ENCODE measurements around the gene UBR3.
"Not testable (repeated sequence)": the region's sequence is repeated elsewhere in the genome, so short reads cannot be mapped to it uniquely, and the experiment has no call there.

Gene UBR3

DNA sequence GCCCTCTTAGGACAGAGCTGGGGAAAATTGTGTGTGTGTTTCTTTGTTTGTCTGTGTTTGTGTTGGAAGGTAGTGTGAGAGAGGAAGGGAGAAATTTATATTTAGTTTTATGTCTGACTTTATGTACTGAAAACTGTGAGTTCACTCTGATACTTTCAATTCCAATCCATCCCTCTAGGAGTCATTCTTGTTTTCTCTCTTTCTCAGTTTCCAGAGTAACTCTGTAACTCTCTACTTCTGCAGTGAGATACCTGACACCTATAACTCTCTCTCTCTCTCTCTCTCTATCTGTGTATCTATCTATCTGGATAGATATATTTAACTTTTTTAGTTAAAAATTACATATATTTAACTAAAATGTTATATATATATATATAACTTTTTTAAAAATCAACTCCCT is 128.7 kb downstream of the UBR3 start:
- DNase-seq, result no peak

- DNase-seq, result not testable (repeated sequence)
These were observed 130.0 kb downstream of the UBR3 start for GRCh38 chr2:169957219-169957618.

- no peak for DNase-seq
These were observed 134.7 kb downstream of the UBR3 start for GRCh38 chr2:169961911-169962310.

- no peak for DNase-seq
These were observed 136.5 kb downstream of the UBR3 start for GRCh38 chr2:169963786-169964185.

GRCh38 chr2:169964740-169965139 is 137.5 kb downstream of the UBR3 start:
- DNase-seq, result no peak

- no peak for DNase-seq
These were observed 138.2 kb downstream of the UBR3 start for GRCh38 chr2:169965495-169965894.

- DNase-seq, result no peak
These were observed 139.2 kb downstream of the UBR3 start for GRCh38 chr2:169966454-169966853.

DNA sequence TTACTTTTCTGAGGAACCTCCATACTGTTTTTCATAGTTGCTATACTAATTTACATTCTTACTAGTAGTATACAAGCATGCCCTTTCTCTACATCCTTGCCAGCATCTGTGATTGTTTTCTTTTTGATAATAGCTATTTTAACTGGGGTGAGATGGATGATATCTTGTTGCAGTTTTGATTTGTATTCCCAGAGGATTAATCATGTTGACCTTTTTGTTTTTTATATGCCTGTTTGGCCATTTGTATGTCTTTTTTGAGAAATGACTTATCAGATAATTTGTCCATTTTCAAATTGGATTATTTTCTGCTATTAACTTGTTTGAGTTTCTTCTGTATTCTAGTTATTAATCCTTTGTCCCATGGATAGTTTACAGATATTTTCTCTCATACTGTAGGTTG is 141.5 kb downstream of the UBR3 start:
- DNase-seq, result no peak

DNA sequence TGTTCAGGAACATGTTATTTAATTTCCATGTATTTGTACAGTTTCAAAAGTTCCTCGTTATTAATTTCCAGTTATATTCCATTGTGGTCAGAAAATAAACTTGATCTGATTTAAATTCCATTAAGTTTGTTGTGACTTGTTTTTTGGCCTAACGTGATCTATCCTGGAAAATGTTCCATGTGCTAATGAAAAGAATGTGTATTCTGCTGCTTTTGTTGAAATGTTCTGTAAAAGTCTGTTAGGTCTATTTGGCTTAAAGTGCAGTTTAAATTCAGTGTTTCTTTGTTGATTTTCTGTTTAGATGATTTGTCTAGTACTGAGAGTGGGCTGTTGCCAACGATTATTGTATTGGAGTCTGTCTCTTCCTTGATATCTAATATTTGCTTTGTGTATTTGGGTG is 148.0 kb downstream of the UBR3 start:
- no peak for DNase-seq

DNA sequence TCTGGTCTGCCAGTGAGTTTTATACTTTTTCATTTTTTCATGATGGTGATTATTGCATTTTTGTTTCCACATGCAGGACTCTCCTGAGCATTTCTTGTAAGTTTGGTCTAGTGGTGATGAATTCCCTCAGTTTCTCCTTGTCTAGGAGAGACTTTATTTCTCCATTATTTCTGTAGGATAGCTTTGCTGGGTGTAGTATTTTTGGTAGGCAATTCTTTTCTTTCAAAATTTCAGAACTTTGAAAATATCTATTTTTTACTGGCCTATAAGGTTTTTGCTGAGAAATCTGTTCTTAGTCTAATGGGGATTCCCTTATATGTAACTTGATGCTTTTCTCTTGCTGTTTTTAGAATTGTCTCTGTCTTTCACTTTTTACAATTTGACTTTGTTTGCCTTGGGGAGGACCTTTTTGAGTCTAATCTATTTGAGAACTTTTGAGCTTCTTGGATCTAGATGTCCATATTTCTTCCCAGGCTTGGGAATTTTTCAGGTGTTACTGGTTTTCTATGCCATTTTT is 149.1 kb downstream of the UBR3 start:
- DNase-seq, result no peak

DNA sequence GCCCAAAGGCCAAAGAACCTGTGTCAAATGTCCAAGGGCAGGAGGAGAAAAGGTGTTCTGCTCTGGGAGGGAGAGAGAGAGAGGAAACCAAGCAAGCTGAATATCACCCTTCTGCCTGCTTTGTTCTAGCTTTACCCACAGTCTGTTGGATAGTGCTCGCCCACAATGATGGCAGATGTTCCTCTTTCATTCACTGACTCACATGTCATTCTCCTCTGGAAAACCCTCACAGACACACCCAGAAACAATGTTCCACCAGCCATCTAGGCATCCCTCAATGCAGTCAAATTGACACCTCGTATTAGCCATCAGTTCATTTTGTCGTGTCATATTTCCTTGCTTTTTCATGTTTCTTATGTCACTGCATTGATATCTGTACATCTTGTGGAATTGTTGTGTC is 150.3 kb downstream of the UBR3 start:
- DNase-seq, result no peak

GRCh38 chr2:169978402-169979017 is 151.3 kb downstream of the UBR3 start:
- no peak for DNase-seq

DNA sequence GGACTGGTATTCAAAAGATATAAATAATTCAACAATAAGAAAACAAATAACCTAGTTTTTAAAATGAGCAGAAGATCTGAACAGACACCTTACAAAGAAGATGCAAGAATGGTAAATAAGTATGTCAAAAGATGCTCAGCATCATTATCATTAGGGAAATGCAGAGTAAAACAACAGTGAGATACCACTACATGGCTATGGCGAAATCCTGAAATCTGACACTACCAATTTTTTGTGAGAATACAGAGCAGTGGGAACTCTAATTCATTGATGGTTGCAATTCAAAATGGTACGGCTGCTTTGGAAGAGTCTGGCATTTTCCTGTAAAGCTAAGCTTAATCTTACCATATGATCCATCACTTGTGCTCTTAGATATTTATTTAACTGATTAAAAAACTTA is 151.8 kb downstream of the UBR3 start:
- no peak for DNase-seq

- DNase-seq, result no peak
These were observed 152.7 kb downstream of the UBR3 start for GRCh38 chr2:169980001-169980400.

- no peak for DNase-seq
These were observed 153.4 kb downstream of the UBR3 start for GRCh38 chr2:169980643-169981042.

DNA sequence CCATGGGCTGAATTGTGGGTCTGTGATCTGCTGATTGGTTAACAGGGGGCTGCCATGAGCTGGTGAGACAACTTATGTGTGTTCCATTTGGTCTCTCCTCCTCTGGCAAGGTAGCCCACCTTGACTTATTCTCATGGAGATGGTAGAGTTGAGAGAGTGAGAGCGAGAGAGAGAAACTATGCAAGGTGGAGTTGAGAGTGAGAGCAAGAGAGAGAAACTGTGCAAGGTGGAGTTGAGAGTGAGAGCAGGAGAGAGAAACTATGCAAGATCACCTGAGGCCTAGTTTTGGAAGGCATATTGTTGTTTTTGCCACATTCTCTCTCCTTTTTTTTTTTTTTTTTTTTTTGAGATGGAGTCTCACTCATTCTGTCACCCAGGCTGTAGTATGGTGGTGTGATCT is 155.7 kb downstream of the UBR3 start:
- no peak for DNase-seq

DNA sequence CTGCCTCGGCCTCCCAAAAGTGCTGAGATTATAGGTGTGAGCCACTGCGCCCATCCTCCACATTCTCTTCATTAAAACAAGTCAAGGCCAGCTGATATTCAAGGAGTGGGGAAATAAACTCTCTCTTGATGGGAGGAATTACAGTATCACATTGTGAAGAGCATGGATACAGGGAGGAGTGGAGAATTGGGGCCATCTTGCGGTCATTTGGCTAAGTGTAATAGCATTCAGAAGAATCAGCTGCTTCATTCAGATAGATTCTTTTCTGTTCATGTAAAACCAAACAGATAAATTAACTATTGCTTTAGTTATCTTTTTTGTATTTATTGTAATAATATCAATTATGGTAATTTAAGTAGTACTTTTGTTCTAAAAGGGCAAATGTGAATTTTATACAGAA is 156.3 kb downstream of the UBR3 start:
- DNase-seq, result no peak

DNA sequence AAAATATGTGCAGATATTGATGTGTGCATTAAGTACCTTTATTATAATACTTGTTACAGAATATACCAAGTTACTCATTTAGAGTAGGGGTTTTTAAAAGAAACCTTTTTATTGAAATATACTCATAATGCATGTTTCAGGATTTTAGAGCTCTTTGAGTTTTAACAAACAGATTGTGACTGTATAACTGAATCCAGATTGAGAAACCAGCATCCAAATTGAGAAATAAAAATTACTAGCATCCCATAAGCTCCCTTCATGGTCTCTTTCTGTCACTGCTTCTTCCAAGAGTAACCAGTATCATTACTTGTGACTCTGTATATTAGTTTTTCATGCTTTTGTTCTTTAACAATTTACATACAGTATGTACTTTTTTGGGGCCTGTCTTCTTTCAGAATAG is 156.9 kb downstream of the UBR3 start:
- no peak for DNase-seq

DNA sequence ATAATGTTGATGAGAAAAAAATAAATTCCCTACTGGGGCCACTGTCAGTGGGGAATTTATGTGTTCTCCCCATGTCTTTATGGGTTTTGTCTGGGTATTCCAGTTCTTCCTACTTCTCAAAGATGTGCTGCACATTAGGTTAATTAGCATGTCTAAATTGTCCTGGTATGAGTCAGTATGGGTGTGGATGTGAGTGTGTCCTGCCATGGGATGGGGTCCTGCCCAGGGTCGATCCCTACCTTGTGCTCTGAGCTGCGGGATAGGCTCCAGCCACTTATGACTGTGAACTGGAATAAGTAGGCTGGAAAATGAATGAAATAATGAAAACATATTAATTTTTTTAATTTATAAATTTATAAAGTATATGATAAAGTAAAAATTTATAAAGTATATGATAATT is 167.5 kb downstream of the UBR3 start:
- no peak for DNase-seq

DNA sequence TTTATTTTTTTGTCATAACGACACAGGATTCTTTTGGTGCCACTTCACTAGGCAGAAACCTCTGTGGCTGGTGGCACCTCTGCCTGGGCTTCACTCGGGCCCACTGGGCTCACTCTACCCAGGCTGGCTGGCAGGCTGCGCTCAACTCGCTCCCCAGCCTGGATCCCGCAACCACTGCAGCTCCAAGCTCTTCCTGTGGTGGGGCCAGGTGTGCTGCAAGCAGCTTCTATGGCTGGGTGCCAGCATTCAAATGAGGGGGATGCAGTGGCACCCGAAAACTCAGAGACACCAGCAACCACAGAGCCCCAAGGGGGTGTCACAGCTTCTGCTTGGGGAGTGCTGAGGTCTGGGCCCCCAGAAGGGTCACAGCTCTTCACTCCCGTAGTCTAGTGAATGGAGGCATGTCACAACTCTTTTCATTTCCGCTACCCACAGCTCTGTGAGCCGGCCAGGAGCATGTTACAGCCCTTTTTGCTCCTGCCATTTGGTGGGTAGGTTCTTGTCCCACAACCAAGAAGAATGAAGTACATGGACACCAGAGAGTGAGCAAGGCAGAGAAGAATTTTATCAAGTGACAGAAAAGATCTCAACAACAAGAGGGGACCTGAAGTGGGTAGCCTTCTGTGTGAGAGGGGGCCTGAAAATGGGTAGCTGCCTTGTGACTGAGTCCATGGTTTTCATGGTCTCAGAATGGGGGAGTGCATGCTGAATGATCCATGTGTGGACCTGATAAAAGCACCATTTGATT is 170.1 kb downstream of the UBR3 start:
- DNase-seq, result no peak

GRCh38 chr2:169999054-169999453 is 171.8 kb downstream of the UBR3 start:
- DNase-seq, result no peak

DNA sequence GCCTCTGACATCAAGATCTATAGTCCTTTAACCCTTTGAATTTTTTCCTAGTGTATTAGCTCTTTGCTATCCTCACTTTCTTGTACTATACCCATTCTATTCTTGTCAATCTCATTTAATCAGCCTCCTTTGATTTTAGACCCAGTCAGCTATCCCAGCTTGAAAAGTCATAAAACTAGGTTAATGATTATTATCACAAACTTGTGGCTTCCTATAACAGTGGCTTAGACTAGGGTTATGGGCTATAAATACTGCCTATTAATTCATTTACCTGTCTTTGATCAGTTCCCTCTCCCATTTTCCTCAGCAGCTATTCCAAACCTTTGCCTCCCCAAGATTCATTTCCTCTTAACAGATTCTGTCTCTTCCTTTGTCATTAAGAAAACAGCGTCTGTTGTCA is 174.8 kb downstream of the UBR3 start:
- no peak for DNase-seq

DNA sequence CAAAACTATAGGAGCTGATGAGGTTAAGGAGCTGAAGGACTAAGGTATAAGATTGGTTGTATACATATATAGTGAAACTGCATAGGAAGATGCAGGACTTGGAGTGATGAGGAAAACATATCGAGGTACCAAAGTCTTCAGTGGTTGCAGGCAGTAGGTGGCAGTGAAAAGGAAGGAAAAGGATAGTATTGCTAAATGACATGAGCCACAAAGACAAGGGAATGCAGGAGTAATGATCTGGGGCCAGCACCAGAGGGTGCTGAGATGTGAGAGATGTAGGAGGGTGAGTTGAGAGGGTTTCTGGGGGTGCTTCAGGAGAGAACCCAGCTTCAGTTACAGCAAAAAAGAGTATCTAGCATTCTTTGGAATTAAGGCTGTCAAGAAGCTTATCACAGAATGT is 178.4 kb downstream of the UBR3 start:
- no peak for DNase-seq

DNA sequence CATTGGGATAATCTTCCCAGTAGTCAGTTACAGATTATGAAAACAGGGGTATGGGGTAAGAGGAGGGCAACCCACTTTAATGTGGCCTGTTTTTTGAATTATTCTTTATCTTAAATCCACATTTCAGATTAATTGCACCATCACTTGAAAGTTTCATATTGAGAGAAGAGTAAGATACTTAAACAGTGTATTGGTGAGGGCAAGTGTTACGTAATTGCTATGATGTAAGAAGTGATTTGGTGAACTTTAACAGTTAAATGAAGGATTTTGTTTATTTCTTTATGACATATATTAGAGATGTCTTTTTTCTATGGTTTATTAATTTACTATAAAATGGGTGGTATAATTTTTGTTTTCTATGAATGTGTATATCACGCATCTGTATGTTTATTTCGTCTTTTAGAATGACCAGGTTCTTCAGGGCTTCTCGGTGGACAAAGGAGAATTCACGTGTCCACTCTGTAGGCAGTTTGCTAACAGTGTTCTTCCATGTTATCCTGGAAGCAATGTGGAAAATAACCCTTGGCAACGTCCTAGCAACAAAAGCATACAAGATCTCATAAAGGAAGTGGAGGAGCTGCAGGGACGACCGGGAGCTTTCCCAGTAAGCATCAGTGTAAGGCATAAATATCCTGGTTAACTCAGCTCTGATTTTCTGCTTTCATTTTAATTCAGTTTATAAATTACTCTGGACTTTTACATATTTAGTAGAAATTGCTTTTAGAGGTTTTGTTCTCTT is 179.5 kb downstream of the UBR3 start:
- no peak for DNase-seq

Data from stimulated activated CD4-positive, alpha-beta T cell treated with anti-CD3 and anti-CD28 coated beads, Interleukin-4, amount 100 ng/mL, for 4 hours (primary cell).